CD4-positive, alpha-beta T cell treated with Interleukin-6 for 4 hours (primary cell): ENCODE data around the gene TMEM151B.

ENCODE experiments used
- DNase-seq: peaks from one replicate; pipeline ENCODE4 v3.0.0-alpha.2; 2020; ENCODE audit warnings: mixed read lengths

Gene TMEM151B

GRCh38 chr6:44253307-44254101 lies 16.7 kb upstream of the TMEM151B start:
- peak; percentile 68 for DNase-seq

GRCh38 chr6:44254191-44255104 lies 15.8 kb upstream of the TMEM151B start:
- no peak for DNase-seq

- no peak for DNase-seq
These were observed 15.0 kb upstream of the TMEM151B start for GRCh38 chr6:44255105-44255808.

GRCh38 chr6:44255871-44256774 lies 14.1 kb upstream of the TMEM151B start:
- peak; percentile 20 for DNase-seq

- no peak for DNase-seq
These were observed 13.6 kb upstream of the TMEM151B start for GRCh38 chr6:44256775-44257024.

- DNase-seq: peak; percentile 67
These were observed 13.1 kb upstream of the TMEM151B start, which contains the start of gene SLC35B2 for GRCh38 chr6:44257025-44257752. Gene SLC35B2 (minus strand): TSS chr6:44257528. CDS start chr6:44257410, 118 bp downstream.

- DNase-seq: no peak
These were observed 12.4 kb upstream of the TMEM151B start for GRCh38 chr6:44257753-44258324.

- DNase-seq: no peak
These were observed 11.9 kb upstream of the TMEM151B start for GRCh38 chr6:44258325-44258863.

GRCh38 chr6:44258921-44259320 lies 11.3 kb upstream of the TMEM151B start:
- no peak for DNase-seq

- DNase-seq: no peak
These were observed 10.2 kb upstream of the TMEM151B start for GRCh38 chr6:44260011-44260410.

- no peak for DNase-seq
These were observed 9.6 kb upstream of the TMEM151B start for GRCh38 chr6:44260451-44261297.

GRCh38 chr6:44261581-44261980 lies 8.7 kb upstream of the TMEM151B start:
- no peak for DNase-seq

- DNase-seq: no peak
These were observed 7.5 kb upstream of the TMEM151B start for GRCh38 chr6:44262467-44263353.

- peak; percentile 11 for DNase-seq
These were observed 6.7 kb upstream of the TMEM151B start for GRCh38 chr6:44263354-44264100.

GRCh38 chr6:44264154-44265006 lies 5.9 kb upstream of the TMEM151B start:
- peak; percentile 51 for DNase-seq

GRCh38 chr6:44265007-44265721 lies 5.1 kb upstream of the TMEM151B start, which contains the start of gene NFKBIE:
Gene NFKBIE (minus strand): TSS chr6:44265551. CDS start chr6:44265346, 205 bp downstream.
- peak; percentile 93 for DNase-seq
